Mesothelial cell of epicardium (in vitro differentiated cells): ENCODE results near the gene CRTC1. TPM values are rescaled to one million over a fixed set of nuclear protein-coding genes. Genes with fewer than 3 reads are reported as not detected.
A peak's percentile ranks its signal among the peaks of the same experiment; 100 is the strongest.

Source experiments
- DNase-seq, 2 experiments: peaks; one replicate each; pipeline ENCODE4 v3.0.0; 2021; ENCODE audit warnings: low spot score in 2 of 2; ENCODE audit not compliant: unreplicated experiment in 2 of 2
- H3K27ac Mint-ChIP-seq: 2 replicates; pipeline ENCODE4 v1.8.0; 2021; ENCODE audit warnings: mixed read lengths
- H3K27me3 Mint-ChIP-seq: 2 replicates; pipeline ENCODE4 v1.8.0; 2021; ENCODE audit warnings: low read depth, mixed read lengths
- H3K36me3 Mint-ChIP-seq: 2 replicates; pipeline ENCODE4 v1.8.0; 2021; ENCODE audit warnings: mixed read lengths
- H3K4me1 Mint-ChIP-seq: 2 replicates; pipeline ENCODE4 v1.8.0; 2021; ENCODE audit warnings: mixed read lengths
- H3K4me3 Mint-ChIP-seq: 2 replicates; pipeline ENCODE4 v1.8.0; 2021; ENCODE audit warnings: mild to moderate bottlenecking, moderate library complexity, mixed read lengths
- H3K9me3 Mint-ChIP-seq: 2 replicates; pipeline ENCODE4 v1.8.0; 2021; ENCODE audit warnings: mixed read lengths
- CTCF ChIP-seq: fragments of 200-600 bp; sonication (generic); IDR thresholded peaks from one replicate; pipeline ENCODE4 v1.5.0; 2021; ENCODE audit warnings: antibody characterized with exemption; ENCODE audit not compliant: unreplicated experiment
- total RNA-seq: library from RNA; stranded (reverse); gene quantifications from 3 replicates; pipeline ENCODE4 v1.2.1, GENCODE V29; 2021

Gene CRTC1
- total RNA-seq, 1 donor from 2014 or later = 31.9 TPM

GRCh38 chr19:18696023-18696422 is 12.5 kb downstream of the CRTC1 start:
- TF ChIP-seq CTCF = no peak
- no peak for DNase-seq
- no peaks in the 10 kb centered on the region for H3K27me3 Mint-ChIP-seq

GRCh38 chr19:18697680-18698079 is 14.2 kb downstream of the CRTC1 start:
- Mint-ChIP-seq H3K36me3 (no peaks in the 10 kb centered on the region), H3K27ac (no peak overlapping the region), H3K4me1 (peaks cover 8% of the 10 kb centered on the region), H3K4me3 (no peak overlapping the region), H3K27me3 (no peaks in the 10 kb centered on the region), H3K9me3 (no peaks in the 10 kb centered on the region)
- no peak for TF ChIP-seq CTCF
- DNase-seq = no peak

More at GRCh38 chr19:18696023-18696422, 12.5 kb downstream of the CRTC1 start:
- no peaks in the 10 kb centered on the region for H3K9me3 Mint-ChIP-seq
- no peak overlapping the region for H3K4me3 Mint-ChIP-seq
- H3K27ac Mint-ChIP-seq = no peak overlapping the region
- H3K36me3 Mint-ChIP-seq = peaks cover 2% of the 10 kb centered on the region
- peaks cover 5% of the 10 kb centered on the region for H3K4me1 Mint-ChIP-seq

- no peak for DNase-seq
- H3K4me1 Mint-ChIP-seq = peaks cover 8% of the 10 kb centered on the region
- H3K27me3 Mint-ChIP-seq = no peaks in the 10 kb centered on the region
- no peak overlapping the region for H3K4me3 Mint-ChIP-seq
- H3K9me3 Mint-ChIP-seq = no peaks in the 10 kb centered on the region
- TF ChIP-seq CTCF = no peak
- H3K27ac Mint-ChIP-seq = no peak overlapping the region
- no peaks in the 10 kb centered on the region for H3K36me3 Mint-ChIP-seq
Observed at GRCh38 chr19:18698321-18699167, 15.1 kb downstream of the CRTC1 start.

DNA sequence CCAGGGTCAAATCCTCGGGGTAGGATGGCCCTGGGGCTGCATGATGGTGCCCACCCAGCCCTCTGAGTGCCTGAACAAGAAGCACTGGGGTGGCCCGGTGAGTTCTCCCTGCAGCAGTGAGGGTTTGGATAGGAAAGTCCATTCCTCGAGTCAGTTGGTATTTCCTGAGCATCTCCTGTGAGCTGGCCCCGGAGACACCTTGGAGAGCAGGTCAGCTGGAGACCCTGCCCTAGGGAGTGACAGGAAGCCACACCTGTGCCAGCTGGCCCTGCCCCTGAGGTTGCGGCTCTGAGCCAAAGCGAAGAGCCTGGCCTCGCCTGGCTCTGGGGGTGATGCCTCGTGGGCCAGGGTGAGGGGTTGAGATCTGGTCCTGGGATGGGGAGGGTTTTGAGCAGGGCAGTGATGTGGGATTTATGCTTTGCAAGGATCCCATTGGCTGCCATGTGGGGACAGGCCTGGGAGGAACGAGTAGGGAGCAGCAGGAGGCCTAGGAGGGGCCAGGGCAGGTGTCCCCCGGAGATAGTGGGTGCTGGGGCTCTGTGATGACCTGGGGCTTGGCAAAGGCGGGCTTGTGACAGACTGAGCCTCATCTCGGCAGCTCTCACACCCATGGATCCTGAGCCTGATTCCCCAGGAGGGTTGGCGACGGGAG is 16.0 kb downstream of the CRTC1 start:
- Mint-ChIP-seq H3K27me3 (no peaks in the 10 kb centered on the region), H3K36me3 (no peaks in the 10 kb centered on the region), H3K4me3 (no peak overlapping the region), H3K9me3 (no peaks in the 10 kb centered on the region), H3K27ac (no peak overlapping the region), H3K4me1 (peaks cover 8% of the 10 kb centered on the region)
- no peak for DNase-seq
- TF ChIP-seq CTCF = no peak

DNA sequence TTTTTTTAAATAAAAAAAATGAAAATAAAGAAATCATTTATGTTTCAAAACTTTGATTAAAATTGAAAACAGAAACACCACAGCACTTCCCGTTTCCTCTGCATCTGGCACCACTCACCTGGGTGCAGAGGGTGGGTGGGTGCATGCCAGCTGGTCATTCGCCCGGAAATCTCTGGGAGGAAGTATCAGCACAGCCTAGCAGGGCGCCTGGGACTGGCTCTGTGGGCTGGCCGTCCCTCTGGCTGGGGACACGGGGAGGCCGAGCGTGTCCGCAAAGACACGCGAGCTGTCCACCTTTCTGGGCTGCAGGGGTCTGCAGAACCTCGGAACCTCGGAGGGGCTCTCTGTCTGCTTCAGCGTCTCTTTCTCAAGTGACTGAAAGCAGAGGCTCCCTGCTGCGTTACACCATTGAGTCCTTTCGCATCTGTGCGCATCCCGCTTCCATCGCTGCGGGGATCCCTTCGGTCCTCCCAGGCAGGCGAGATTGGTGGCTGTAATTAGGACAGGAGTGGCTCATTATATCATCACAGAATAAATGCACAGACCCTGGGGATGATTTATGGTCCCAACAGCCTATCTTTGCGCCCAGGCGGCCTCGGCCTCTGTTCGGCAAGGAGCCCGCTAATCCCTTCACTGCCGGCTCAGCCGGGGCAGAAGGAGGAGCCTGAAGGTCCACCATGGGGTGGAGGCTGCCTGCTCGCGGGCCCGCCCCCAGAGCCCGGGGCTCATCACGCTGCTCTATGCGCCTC is 17.2 kb downstream of the CRTC1 start:
- peak in 1 of 2 experiments; percentile 59 for DNase-seq
- Mint-ChIP-seq H3K9me3 (no peaks in the 10 kb centered on the region), H3K36me3 (no peaks in the 10 kb centered on the region), H3K27ac (no peak overlapping the region), H3K27me3 (no peaks in the 10 kb centered on the region), H3K4me1 (peaks cover 8% of the 10 kb centered on the region), H3K4me3 (peak overlapping the region; percentile 48)
- no peak for TF ChIP-seq CTCF
